Mesangial cell (primary cell): ENCODE results near the gene TRIM49. TPM values are rescaled to one million over a fixed set of nuclear protein-coding genes. Genes with fewer than 3 reads are reported as not detected.

Experiments
- total RNA-seq: library from RNA; depleted of rRNA; stranded (reverse); fragments of >200 nt; gene quantifications from 2 replicates; pipeline ENCODE4 v1.2.3, GENCODE V29; 2015

TRIM49 gene, protein sequence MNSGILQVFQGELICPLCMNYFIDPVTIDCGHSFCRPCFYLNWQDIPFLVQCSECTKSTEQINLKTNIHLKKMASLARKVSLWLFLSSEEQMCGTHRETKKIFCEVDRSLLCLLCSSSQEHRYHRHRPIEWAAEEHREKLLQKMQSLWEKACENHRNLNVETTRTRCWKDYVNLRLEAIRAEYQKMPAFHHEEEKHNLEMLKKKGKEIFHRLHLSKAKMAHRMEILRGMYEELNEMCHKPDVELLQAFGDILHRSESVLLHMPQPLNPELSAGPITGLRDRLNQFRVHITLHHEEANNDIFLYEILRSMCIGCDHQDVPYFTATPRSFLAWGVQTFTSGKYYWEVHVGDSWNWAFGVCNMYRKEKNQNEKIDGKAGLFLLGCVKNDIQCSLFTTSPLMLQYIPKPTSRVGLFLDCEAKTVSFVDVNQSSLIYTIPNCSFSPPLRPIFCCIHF
- total RNA-seq: not detected in 2 replicates

DNA sequence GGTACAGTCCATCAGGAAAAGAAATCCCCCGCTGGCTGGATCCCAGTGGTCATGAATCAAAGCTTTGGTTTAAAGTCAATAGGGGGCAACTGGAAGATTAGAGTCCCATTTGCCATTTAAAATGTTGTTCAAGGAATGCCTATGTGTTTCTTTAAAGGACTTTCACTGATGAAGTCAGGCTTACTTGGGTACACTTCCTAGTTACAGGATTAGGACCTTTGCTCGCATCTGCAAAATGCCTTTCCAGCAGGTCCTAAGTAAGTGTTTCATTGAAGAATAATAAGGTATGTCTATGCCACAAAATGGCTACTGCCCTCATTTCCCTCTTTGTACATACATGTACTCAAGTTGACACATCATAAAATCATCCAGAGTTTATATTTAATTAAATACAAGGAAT, at the start of gene TRIM49:
Gene TRIM49 (minus strand): TSS at position 101 of the 400 bp plus-strand sequence. CDS start 4,106 bp downstream, outside the sequence.

Other genes with a start within 250 kb of the TRIM49 start
- gene TRIM77, start 98.3 kb downstream of the TRIM49 start, total RNA-seq: not detected in 2 replicates
- gene TRIM64B, start 69.9 kb upstream of the TRIM49 start, total RNA-seq: not detected in 2 replicates
- not detected in 2 replicates for gene TRIM49D1, start 113.7 kb upstream of the TRIM49 start, total RNA-seq
- not detected in 2 replicates for gene TRIM49D2, start 115.5 kb upstream of the TRIM49 start, total RNA-seq
- not detected in 2 replicates for gene TRIM64, start 157.5 kb upstream of the TRIM49 start, total RNA-seq
- not detected in 2 replicates for gene TRIM49C, start 222.5 kb upstream of the TRIM49 start, total RNA-seq